Neural progenitor cell (in vitro differentiated cells): ENCODE results near the gene SYNPR. TPM values are rescaled to one million over a fixed set of nuclear protein-coding genes. Genes with fewer than 3 reads are reported as not detected.

Experiments used
- DNase-seq: peaks from one replicate; pipeline ENCODE4 v3.0.0-alpha.2; 2016; ENCODE audit warnings: low spot score
- H2AFZ ChIP-seq: fragments of 200-600 bp; sonication (generic); replicated peaks from 2 replicates; pipeline ENCODE4 v1.6.1; 2016; ENCODE audit warnings: antibody characterized with exemption
- H3F3A ChIP-seq: fragments of 200-600 bp; sonication (generic); 2 replicates; pipeline ENCODE4 v1.6.1; 2016; ENCODE audit warnings: antibody characterized with exemption, low read depth
- H3K27ac ChIP-seq: fragments of 200-600 bp; sonication (generic); 2 replicates; pipeline ENCODE4 v1.5.1; 2016; ENCODE audit warnings: mild to moderate bottlenecking
- H3K27me3 ChIP-seq: fragments of 200-600 bp; sonication (generic); 2 replicates; pipeline ENCODE4 v1.6.1; 2016; ENCODE audit warnings: mild to moderate bottlenecking, moderate library complexity
- H3K36me3 ChIP-seq: fragments of 200-600 bp; sonication (generic); 2 replicates; pipeline ENCODE4 v1.5.1; 2016
- H3K4me1 ChIP-seq: fragments of 200-600 bp; sonication (generic); 2 replicates; pipeline ENCODE4 v1.6.1; 2016; ENCODE audit warnings: mixed run types
- H3K4me2 ChIP-seq: fragments of 200-600 bp; sonication (generic); 2 replicates; pipeline ENCODE4 v1.6.1; 2016
- H3K4me3 ChIP-seq: fragments of 200-600 bp; sonication (generic); 2 replicates; pipeline ENCODE4 v1.5.1; 2016
- H3K79me2 ChIP-seq: fragments of 200-600 bp; sonication (generic); 2 replicates; pipeline ENCODE4 v1.6.1; 2016; ENCODE audit warnings: low read depth
- H3K9ac ChIP-seq: fragments of 200-600 bp; sonication (generic); 2 replicates; pipeline ENCODE4 v1.6.1; 2016
- H3K9me3 ChIP-seq: fragments of 200-600 bp; sonication (generic); 2 replicates; pipeline ENCODE4 v1.5.1; 2016; ENCODE audit warnings: low read depth
- H4K20me1 ChIP-seq: fragments of 200-600 bp; sonication (generic); 2 replicates; pipeline ENCODE4 v1.6.1; 2016; ENCODE audit warnings: low read depth
- H3K27ac Mint-ChIP-seq: 3 replicates; pipeline ENCODE4 v1.8.0; 2021; ENCODE audit warnings: mixed read lengths
- H3K27me3 Mint-ChIP-seq: 2 replicates; pipeline ENCODE4 v1.8.0; 2022; ENCODE audit warnings: low read depth, mild to moderate bottlenecking, inconsistent platforms, moderate library complexity, mixed read lengths; ENCODE audit not compliant: insufficient read depth
- H3K36me3 Mint-ChIP-seq: 3 replicates; pipeline ENCODE4 v1.8.0; 2021; ENCODE audit warnings: mixed read lengths
- H3K4me1 Mint-ChIP-seq: 3 replicates; pipeline ENCODE4 v1.8.0; 2021; ENCODE audit warnings: mixed read lengths
- H3K4me3 Mint-ChIP-seq: 3 replicates; pipeline ENCODE4 v1.8.0; 2021; ENCODE audit warnings: mild to moderate bottlenecking, moderate library complexity, mixed read lengths
- H3K9me3 Mint-ChIP-seq: 3 replicates; pipeline ENCODE4 v1.8.0; 2020; ENCODE audit warnings: mixed read lengths
- EZH2 ChIP-seq: fragments of 200-600 bp; sonication (generic); IDR thresholded peaks from 2 replicates; pipeline ENCODE4 v1.6.1; 2017; ENCODE audit warnings: antibody characterized with exemption, mild to moderate bottlenecking, moderate library complexity
- EZH2phosphoT487 ChIP-seq: fragments of 200-600 bp; sonication (generic); IDR thresholded peaks from 2 replicates; pipeline ENCODE4 v1.6.1; 2017; ENCODE audit warnings: antibody characterized with exemption
- total RNA-seq: library from RNA; depleted of rRNA; stranded (reverse); fragments of >200 nt; gene quantifications from 2 replicates; pipeline ENCODE4 v1.2.3, GENCODE V29; 2015; ENCODE audit warnings: low replicate concordance
- TF ChIP-seq, protein P1 (sequence below): fragments of 200-600 bp; sonication (generic); IDR thresholded peaks from 2 replicates; pipeline ENCODE4 v1.5.1; 2017; ENCODE audit warnings: antibody characterized with exemption, mild to moderate bottlenecking

SYNPR gene
- total RNA-seq, 1 donor from 2014 or later: 0.30 TPM

DNA sequence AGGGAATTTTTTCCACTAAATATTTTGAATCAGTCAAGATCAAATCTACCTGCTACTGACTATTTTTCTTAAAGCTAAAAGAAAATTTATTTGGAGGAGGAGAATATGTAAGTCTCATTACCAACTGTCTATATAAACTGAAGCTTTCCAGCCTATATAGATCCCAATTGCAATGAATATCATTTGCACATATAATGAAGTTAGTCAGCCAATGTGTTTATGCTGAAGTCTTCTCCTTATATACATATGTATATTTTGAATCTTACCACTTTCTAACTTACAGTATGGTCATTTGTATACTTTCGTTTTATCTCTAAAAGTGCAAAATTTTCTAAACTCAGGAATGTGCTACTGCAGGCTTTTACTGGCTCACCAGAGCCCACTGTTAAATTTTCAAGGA, 136.5 kb downstream of the SYNPR start:
- Histone ChIP-seq H3F3A (no peaks in the 10 kb centered on the region), H3K79me2 (no peaks in the 10 kb centered on the region), H3K27ac (no peak overlapping the region), H3K9ac (no peak overlapping the region), H3K4me2 (no peak overlapping the region), H3K36me3 (no peaks in the 10 kb centered on the region), H3K27me3 (no peaks in the 10 kb centered on the region), H3K4me3 (no peak overlapping the region), H4K20me1 (no peaks in the 10 kb centered on the region), H3K9me3 (no peaks in the 10 kb centered on the region), H2AFZ (no peak overlapping the region), H3K4me1 (peaks cover 9% of the 10 kb centered on the region)
- no peaks in the 10 kb centered on the region for H3K27me3 Mint-ChIP-seq
- H3K9me3 Mint-ChIP-seq: no peaks in the 10 kb centered on the region
- DNase-seq: no peak
- TF ChIP-seq EZH2phosphoT487 (no peak), EZH2 (no peak)
- TF ChIP-seq, protein P1, sequence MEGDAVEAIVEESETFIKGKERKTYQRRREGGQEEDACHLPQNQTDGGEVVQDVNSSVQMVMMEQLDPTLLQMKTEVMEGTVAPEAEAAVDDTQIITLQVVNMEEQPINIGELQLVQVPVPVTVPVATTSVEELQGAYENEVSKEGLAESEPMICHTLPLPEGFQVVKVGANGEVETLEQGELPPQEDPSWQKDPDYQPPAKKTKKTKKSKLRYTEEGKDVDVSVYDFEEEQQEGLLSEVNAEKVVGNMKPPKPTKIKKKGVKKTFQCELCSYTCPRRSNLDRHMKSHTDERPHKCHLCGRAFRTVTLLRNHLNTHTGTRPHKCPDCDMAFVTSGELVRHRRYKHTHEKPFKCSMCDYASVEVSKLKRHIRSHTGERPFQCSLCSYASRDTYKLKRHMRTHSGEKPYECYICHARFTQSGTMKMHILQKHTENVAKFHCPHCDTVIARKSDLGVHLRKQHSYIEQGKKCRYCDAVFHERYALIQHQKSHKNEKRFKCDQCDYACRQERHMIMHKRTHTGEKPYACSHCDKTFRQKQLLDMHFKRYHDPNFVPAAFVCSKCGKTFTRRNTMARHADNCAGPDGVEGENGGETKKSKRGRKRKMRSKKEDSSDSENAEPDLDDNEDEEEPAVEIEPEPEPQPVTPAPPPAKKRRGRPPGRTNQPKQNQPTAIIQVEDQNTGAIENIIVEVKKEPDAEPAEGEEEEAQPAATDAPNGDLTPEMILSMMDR: no peak
- H3K27ac Mint-ChIP-seq: no peak overlapping the region
- H3K36me3 Mint-ChIP-seq: no peaks in the 10 kb centered on the region
- H3K4me3 Mint-ChIP-seq: no peak overlapping the region
- peaks cover 2% of the 10 kb centered on the region for H3K4me1 Mint-ChIP-seq

DNA sequence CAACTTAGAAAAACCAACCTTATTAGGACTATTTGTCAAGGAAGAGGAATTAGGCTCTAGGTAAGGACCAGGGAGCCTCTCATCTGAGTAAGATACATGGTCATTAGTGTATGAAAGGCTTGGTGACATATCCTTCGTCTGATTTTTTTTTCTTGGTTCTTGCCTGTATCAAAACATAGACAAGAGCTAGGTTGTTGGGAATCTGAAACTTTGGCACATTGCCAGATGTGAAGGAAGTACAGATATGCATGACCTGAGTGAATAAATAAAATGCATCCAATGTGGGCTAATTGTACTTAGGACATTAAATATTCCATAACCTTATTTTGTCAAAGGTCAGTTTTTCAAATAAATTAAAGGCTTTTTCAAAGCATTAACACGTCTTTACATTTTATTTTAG, 151.8 kb downstream of the SYNPR start:
- TF ChIP-seq, protein P1: no peak
- TF ChIP-seq EZH2: no peak
- TF ChIP-seq EZH2phosphoT487: no peak
- Histone ChIP-seq H3K79me2 (no peaks in the 10 kb centered on the region), H3K27me3 (no peaks in the 10 kb centered on the region), H3K36me3 (no peaks in the 10 kb centered on the region), H3K9ac (no peak overlapping the region), H3K9me3 (no peaks in the 10 kb centered on the region), H3K4me2 (no peak overlapping the region), H4K20me1 (no peaks in the 10 kb centered on the region), H3K4me1 (peaks cover 14% of the 10 kb centered on the region), H3F3A (no peaks in the 10 kb centered on the region), H2AFZ (no peak overlapping the region), H3K4me3 (no peak overlapping the region), H3K27ac (no peak overlapping the region)
- no peaks in the 10 kb centered on the region for H3K9me3 Mint-ChIP-seq
- H3K4me1 Mint-ChIP-seq: peaks cover 3% of the 10 kb centered on the region
- peaks cover 6% of the 10 kb centered on the region for H3K27me3 Mint-ChIP-seq
- no peaks in the 10 kb centered on the region for H3K36me3 Mint-ChIP-seq
- no peak overlapping the region for H3K27ac Mint-ChIP-seq
- H3K4me3 Mint-ChIP-seq: no peak overlapping the region
- no peak for DNase-seq

DNA sequence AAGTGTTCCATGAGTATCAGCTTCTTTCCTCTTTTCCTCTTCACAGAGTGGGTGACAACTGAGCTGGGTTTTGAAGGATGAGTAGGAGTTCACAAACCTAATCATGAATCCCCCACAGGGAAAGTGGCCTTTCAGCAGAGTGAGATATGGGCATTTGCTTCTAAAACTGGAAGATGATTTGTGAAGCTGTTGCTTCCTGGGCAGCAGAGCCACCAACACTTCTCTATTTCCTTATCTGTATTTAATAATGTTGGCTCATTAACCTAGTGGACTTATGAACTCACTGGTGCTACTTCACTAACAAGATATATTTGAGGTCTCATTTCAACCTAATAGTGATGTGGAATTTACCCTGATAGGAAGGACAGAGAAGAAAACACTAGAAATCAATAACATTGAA, 152.8 kb downstream of the SYNPR start:
- no peak overlapping the region for H3K27ac Mint-ChIP-seq
- H3K4me1 Mint-ChIP-seq: peaks cover 3% of the 10 kb centered on the region
- H3K27ac ChIP-seq: no peak overlapping the region
- peaks cover 14% of the 10 kb centered on the region for H3K4me1 ChIP-seq
- no peak overlapping the region for H2AFZ ChIP-seq
- H3K79me2 ChIP-seq: no peaks in the 10 kb centered on the region
- H4K20me1 ChIP-seq: no peaks in the 10 kb centered on the region
- H3F3A ChIP-seq: no peaks in the 10 kb centered on the region
- no peak overlapping the region for H3K4me3 Mint-ChIP-seq
- H3K4me2 ChIP-seq: no peak overlapping the region
- no peak overlapping the region for H3K4me3 ChIP-seq
- H3K36me3 Mint-ChIP-seq: no peaks in the 10 kb centered on the region
- no peak for DNase-seq
- no peaks in the 10 kb centered on the region for H3K9me3 ChIP-seq
- no peaks in the 10 kb centered on the region for H3K36me3 ChIP-seq
- peaks cover 6% of the 10 kb centered on the region for H3K27me3 Mint-ChIP-seq
- H3K9ac ChIP-seq: no peak overlapping the region
- TF ChIP-seq EZH2phosphoT487: no peak
- TF ChIP-seq EZH2: no peak
- TF ChIP-seq, protein P1: no peak
- no peaks in the 10 kb centered on the region for H3K9me3 Mint-ChIP-seq
- H3K27me3 ChIP-seq: no peaks in the 10 kb centered on the region
